HG02763 (cell line): ENCODE data around the gene THOP1.

Source experiments
- ATAC-seq: cut with Tn5 transposase; IDR thresholded peaks from one replicate; pipeline ENCODE4 v1.9.1; 2021; ENCODE audit warnings: mild to moderate bottlenecking, moderate library complexity; ENCODE audit not compliant: unreplicated experiment

The THOP1 gene

GRCh38 chr19:2785244-2785997, at the start of gene THOP1:
TSS of gene THOP1 (plus strand) at chr19:2785503. CDS start at chr19:2785663, 160 bp downstream.
- ATAC-seq, result peak; percentile 67

GRCh38 chr19:2736550-2737190, 48.6 kb upstream of the THOP1 start:
- ATAC-seq, result no peak

- peak; percentile 90 for ATAC-seq
These were observed 45.5 kb upstream of the THOP1 start, which contains the start of gene SLC39A3 for GRCh38 chr19:2739602-2740313. TSS of gene SLC39A3 (minus strand) at chr19:2740017. CDS start at chr19:2737257, 2,760 bp downstream.

- no peak for ATAC-seq
These were observed 45.0 kb upstream of the THOP1 start for GRCh38 chr19:2740314-2740656.

GRCh38 chr19:2743099-2743498, 42.2 kb upstream of the THOP1 start:
- no peak for ATAC-seq

GRCh38 chr19:2744113-2744512, 41.2 kb upstream of the THOP1 start:
- no peak for ATAC-seq

GRCh38 chr19:2747349-2747748, 38.0 kb upstream of the THOP1 start:
- ATAC-seq, result peak; percentile 47

- ATAC-seq, result no peak
These were observed 34.4 kb upstream of the THOP1 start for GRCh38 chr19:2750808-2751437.

- ATAC-seq, result no peak
These were observed 33.9 kb upstream of the THOP1 start for GRCh38 chr19:2751438-2751830.

GRCh38 chr19:2754659-2755447, 30.4 kb upstream of the THOP1 start:
- ATAC-seq, result no peak

GRCh38 chr19:2755448-2755705, 29.9 kb upstream of the THOP1 start:
- ATAC-seq, result no peak

GRCh38 chr19:2755811-2756210, 29.5 kb upstream of the THOP1 start:
- no peak for ATAC-seq

GRCh38 chr19:2756477-2756876, 28.8 kb upstream of the THOP1 start:
- ATAC-seq, result no peak

- ATAC-seq, result no peak
These were observed 28.1 kb upstream of the THOP1 start for GRCh38 chr19:2756921-2757881.

GRCh38 chr19:2758601-2759313, 26.5 kb upstream of the THOP1 start:
- ATAC-seq, result no peak

GRCh38 chr19:2759362-2759761, 25.9 kb upstream of the THOP1 start:
- ATAC-seq, result no peak

GRCh38 chr19:2759965-2760364, 25.3 kb upstream of the THOP1 start:
- no peak for ATAC-seq

GRCh38 chr19:2761309-2761677, 24.0 kb upstream of the THOP1 start:
- no peak for ATAC-seq
